GM12801 (cell line): ENCODE results near the gene VPREB3.

ENCODE experiments used
- TF ChIP-seq, protein P1 (sequence below): IDR thresholded peaks from one replicate; pipeline ENCODE4 v1.5.1; 2011; ENCODE audit warnings: control low read depth; ENCODE audit not compliant: insufficient read length; ENCODE audit errors: extremely low read depth

VPREB3 gene

DNA sequence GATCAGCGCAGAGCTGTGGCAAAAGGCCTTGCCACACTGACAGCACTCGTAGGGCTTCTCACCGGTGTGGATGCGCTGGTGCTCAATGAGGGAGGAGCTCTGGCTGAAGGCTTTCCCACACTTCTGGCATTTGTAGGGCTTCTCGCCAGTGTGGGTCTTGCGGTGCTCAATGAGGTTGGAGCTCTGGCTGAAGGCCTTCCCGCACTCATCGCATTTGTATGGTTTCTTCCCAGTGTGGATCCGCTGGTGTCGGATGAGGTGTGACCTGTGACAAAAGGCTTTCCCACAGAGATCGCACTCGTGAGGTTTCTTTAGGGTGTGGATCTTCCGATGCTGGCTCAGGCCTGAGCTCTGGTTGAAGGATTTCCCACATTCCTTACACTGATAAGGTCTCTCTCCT lies 10.2 kb downstream of the VPREB3 start:
- TF ChIP-seq, protein P1, sequence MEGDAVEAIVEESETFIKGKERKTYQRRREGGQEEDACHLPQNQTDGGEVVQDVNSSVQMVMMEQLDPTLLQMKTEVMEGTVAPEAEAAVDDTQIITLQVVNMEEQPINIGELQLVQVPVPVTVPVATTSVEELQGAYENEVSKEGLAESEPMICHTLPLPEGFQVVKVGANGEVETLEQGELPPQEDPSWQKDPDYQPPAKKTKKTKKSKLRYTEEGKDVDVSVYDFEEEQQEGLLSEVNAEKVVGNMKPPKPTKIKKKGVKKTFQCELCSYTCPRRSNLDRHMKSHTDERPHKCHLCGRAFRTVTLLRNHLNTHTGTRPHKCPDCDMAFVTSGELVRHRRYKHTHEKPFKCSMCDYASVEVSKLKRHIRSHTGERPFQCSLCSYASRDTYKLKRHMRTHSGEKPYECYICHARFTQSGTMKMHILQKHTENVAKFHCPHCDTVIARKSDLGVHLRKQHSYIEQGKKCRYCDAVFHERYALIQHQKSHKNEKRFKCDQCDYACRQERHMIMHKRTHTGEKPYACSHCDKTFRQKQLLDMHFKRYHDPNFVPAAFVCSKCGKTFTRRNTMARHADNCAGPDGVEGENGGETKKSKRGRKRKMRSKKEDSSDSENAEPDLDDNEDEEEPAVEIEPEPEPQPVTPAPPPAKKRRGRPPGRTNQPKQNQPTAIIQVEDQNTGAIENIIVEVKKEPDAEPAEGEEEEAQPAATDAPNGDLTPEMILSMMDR: no peak

DNA sequence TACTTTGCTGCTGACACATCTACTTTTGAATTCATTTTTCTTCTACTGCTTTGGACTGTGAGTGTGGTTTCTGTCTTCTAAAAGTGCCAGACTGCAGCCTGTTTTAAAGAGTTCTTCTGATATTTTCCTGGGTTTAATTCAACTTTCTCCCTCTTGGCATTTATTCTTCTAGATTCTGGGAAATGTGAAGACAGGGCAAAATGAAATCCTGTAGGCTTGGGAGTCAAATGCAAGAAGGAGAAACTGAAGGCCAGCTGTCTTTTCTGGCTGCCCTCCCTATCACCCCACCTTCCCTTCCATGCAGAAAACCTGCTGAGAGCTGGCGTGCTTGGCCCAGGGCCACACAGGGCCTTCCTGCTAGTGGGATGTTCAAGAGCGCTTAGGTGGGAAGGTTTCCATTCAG lies 10.9 kb downstream of the VPREB3 start:
- TF ChIP-seq, protein P1: no peak

DNA sequence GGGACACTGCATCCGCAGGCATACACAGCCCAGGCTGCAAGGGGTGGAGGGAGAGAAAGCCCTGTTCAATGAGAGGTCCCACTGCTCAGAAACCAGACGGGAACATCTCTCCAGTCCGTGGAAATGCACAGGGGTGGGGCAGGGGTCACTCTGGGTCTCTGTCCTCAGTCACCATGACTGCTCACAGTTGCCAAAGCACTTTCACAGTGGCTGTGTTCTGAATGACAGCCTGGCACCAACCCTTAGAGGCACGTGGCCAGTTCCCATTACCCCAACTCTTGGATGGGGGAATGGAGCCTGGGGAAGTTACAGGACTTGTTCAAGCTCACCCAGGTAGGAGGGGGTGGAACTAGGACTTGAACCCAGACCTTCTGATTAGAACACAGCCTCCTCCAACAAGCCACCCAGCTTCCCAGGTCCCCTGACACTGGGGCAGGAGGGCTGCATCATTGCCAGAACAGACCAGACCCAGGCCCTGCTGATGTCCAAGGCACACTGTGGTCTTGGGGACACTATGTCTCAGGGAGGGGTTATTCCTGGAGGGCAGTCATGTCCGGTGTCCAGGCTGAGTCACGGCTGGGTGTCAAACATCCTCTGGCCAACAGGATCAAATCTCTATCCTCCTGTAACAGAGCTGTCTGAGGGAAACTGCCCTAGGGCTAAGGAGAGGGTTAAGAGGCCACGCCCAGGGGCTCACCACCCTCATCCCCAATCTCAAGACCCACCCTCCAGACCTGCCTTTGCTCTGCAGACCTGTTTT lies 11.5 kb downstream of the VPREB3 start:
- TF ChIP-seq, protein P1: no peak

DNA sequence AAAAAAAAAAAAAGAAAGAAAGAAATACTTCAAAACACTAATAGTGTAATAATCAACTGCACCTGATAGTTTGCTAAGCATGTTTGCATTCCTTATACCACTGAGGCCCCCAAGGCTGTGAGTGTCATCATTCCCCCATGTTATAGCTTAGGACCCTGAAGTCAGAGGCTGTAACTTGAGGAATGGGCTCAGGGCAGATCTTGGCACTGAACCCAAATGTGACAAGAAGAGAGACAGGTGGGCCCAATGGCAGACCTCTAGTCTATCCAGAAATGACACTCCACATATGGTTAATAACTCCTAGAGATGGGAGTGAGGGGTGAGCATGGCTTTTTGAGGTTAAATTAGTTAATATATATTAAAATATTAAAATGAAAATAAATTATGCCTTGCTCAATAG lies 16.5 kb downstream of the VPREB3 start:
- TF ChIP-seq, protein P1: no peak

DNA sequence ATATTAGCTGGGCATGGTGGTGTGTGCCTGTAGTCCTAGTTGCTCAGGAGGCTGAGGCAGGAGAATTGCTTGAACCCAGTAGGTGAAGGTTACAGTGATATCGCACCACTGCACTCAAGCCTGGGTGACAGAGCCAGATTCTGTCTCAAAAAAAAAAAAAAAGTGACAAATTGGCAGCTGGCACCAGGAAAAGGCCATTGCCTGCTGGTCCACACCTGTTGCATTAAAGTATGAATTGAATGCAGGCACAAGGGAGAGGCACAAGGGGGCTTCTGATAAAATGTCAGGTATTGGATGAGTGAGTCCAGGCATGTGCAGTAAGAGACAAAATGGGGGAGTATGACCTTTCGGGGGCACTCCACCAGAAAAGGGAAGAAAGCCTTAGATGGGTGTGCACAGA lies 31.5 kb downstream of the VPREB3 start:
- TF ChIP-seq, protein P1: no peak

DNA sequence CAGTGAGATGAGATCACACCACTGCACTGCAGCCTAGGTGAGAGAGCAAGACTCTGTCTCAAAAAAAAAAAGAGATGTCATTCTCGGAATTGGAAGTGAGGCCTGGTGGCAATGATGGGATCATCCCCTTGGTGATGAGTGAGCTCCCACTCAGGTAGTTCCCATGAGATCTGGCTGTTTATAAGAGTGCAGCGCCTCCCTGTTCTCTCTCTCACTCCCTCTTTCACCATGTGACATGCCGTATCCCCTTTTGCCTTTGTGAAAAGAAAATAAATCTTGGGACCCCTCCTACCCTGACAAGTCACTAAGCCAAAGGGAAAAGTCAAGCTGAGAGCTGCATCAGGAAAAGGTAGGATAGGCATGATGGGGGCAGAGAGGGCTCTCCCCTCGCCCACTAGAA lies 32.1 kb downstream of the VPREB3 start:
- TF ChIP-seq, protein P1: no peak

DNA sequence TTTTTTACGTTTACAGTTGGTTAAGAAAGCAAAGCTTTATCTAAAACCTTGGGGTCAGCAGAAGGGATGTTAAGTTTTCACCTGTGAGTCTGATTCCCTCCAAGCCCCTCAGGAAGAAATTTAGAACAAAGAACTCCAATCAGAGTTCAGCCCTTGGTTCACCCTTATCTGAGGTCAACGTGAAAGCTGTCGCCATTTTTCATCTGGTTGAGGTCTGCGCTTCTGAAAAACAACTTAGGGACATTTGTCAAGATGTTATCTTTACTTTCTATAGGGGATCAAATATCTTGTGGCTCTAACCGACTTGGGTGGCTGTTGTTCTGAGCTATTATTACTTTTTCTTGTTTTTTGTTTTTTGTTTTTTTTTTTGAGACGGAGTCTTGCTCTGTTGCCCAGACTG lies 33.4 kb downstream of the VPREB3 start:
- TF ChIP-seq, protein P1: no peak
